Smooth muscle cell of the brain vasculature (primary cell): Measurements from ENCODE around the gene FURIN.
"Not testable (repeated sequence)": the region's sequence is repeated elsewhere in the genome, so short reads cannot be mapped to it uniquely, and the experiment has no call there.

Experiments used
- DNase-seq: peaks from one replicate; pipeline ENCODE4 v3.0.0-alpha.2; 2012; ENCODE audit warnings: low read depth, low spot score

Gene FURIN

DNA sequence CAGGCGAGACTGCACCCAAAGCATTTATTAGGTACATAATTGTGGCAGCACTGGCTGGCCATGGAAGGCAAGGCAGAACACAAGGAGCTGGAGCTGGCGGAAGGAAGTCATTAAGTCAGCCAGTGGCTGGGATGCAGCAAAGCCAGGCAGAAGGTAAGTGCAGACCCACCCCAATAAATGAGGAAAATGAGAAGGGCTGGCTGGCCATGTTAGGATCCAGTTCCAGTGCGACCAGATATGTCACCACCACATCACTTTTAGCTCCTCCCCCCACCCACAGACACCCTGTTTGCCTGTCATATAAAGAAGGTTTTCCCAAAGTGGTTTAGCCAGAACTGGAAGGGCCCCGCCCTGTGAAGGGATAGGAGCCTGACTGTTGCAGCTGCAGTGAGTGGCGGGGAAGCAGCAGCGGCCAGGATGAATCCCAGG, at the start of gene FURIN:
Gene FURIN, plus strand, starts transcription at position 328 of the 429 bp plus-strand sequence. CDS start 7,153 bp downstream, outside the sequence.
- DNase-seq = no peak

DNA sequence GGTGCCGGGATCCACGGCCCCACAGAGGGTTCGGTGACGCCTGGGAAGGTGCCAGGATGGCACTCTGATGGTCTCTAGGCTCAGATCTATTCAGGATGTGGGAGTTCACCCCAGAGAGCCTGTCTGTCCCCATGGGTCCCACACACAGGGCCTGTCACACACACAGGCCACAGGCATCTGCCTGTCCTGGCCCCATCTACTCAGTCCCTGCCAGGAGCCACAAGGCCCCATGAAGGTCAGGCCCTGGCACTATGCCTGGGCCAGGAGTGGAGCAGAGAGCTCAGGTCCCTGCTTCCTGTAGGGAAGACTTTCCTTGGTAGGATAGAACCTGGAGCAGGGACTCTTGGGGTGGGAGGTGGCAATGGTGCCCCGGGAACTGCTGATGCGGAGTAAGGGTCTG, 49.0 kb upstream of the FURIN start:
- DNase-seq = no peak

- DNase-seq = no peak
Observed at GRCh38 chr15:90819850-90820249, 48.5 kb upstream of the FURIN start.

DNA sequence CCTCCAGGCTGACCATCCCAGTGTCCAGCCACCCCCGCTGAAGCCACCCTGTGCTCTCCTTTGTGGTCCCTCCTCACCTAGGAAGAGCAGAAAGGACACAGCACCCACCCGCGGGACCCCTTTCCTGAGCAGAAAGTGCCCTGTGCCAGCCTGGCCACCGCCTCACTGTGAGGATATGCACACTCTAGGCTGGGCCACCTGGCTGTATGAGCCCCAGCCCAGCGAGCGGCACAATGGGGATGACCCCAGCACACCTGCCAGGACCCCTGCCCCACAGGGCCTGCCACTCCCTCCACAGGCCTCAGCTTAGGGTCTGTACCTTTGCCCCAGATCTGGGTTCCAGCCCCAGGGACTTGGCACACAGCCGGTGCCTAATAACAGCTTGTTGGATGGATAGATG, 47.9 kb upstream of the FURIN start:
- no peak for DNase-seq

DNA sequence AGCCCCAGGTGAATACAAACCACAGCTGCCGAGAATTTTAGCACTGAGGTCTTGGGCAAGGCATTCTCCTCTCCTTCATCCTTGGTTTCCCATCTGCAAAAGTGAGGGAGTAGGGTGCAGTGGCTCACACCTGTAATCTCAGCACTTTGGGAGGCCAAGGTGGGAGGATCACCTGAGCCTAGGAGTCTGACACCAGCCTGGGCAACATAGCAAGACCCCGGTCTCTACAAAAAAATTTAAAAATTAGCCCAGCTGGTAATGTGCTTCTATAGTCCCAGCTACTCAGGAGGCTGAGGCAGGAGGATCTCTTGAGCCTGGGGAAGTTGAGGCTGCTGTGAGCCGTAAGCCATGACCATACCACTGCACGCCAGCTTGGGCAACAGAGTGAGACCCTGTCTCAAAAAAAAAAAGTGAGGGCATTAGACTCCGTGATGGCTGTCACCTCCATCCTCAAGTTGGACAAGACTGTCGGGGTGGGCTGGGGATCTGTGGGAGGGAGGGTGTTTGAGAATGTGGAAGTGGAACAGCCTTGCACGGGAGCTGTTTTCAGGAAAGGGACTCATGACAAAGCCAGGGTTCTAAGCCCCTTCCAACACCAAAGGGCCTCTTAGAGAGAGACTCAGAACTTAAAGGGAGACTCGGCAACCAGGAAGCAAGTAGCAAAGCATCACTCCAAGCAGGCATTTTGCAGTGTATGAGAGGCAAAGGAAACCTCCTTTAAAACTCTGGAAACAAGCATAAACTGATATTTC, 46.0 kb upstream of the FURIN start:
- DNase-seq = no peak

DNA sequence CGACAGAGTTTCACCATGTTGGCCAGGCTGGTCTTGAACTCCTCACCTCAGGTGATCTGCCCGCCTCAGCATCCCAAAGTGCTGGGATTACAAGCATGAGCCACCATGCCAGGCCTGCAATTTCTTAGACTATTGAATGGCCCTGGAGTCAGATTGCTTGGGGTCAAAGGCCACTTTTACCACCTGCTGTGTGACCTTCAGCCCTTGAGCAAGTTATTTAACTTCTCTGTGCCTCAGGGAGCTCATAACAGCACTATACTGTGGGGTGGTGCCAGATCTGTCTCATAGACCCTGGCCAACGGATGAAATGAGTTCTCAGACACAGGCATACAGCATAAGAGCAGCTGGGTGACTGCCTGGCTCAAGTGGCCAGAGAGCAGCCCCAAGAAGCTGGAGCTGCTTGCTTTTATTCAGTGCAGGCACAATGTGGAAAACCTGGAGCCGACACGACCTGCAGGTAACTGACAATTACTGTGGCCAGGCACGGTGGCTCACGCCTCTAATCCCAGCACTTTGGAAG, 44.9 kb upstream of the FURIN start:
- DNase-seq = no peak

GRCh38 chr15:90825115-90825899, 43.1 kb upstream of the FURIN start:
- DNase-seq = not testable (repeated sequence)

- DNase-seq = not testable (repeated sequence)
Observed at GRCh38 chr15:90826206-90826885, 42.0 kb upstream of the FURIN start.

DNA sequence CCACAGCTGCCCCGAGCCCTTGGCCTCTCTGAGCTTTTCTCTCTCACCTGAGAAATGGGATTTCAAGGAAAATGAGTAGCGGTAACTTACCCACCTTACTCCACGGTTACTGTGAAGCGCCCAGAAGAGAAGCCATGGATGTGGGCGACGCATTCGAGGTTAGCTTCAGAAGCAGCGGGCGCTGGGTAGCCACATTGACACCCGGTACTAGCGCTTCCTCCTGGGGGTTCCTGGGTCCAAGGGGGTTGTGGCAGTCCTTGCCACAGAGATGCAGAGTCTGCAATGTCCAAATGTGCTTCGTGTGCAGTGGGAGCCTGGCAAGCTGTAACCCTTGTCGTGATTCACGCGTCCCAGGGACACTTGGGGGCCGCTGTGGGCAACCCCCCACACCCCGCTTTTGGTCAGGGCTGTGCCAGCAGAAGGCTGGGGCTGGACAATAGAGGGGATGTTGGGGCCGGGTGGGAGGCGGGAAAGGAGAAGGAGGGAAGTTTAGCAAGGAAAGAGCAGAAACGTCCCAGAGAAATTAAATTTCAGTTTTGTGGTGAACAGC, 41.4 kb upstream of the FURIN start:
- DNase-seq = no peak

DNA sequence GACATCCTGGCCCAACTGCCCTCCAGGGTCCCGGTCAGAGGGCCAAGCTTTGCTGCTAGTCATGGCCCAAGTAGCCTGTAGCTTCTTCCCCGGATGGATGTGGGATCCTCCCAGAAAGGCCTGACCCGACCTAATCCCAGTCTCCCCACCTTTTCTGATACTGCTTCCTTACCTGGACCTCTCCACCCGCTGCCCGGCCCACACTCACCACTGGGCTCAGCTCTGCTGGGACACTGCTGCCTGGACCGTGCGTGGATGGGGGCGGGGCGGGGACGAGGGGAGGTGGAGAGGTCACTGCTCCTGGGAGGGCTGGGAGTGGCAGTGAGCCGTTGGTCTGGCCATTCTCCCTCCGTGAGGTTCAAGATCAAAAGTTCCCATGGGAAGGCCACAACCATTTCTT, 40.3 kb upstream of the FURIN start:
- DNase-seq = no peak

DNA sequence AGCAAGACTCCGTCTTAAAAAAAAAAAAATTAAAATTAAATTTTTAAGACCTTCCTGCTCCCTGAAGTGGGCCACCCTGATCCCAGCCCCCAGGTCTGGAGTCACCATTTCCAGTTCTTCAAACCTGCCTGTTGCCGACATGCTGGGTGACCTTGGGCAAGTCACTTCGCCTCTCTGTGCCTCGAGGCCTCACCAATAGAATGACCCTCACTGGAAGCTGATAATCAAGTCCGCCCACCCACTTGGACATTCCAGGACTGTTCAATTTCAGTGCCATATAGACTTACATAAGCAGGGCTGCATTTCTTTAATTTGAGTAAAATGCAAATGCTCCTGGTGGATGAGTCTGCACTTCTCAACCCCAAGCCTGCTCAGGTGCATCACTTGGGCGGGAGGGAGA, 39.3 kb upstream of the FURIN start:
- no peak for DNase-seq

GRCh38 chr15:90829942-90830440, 38.4 kb upstream of the FURIN start:
- DNase-seq = no peak

GRCh38 chr15:90834626-90835025, 33.8 kb upstream of the FURIN start:
- no peak for DNase-seq

GRCh38 chr15:90836296-90836871, 32.0 kb upstream of the FURIN start:
- DNase-seq = no peak

GRCh38 chr15:90837094-90837493, 31.3 kb upstream of the FURIN start:
- no peak for DNase-seq

GRCh38 chr15:90838139-90838538, 30.2 kb upstream of the FURIN start:
- DNase-seq = no peak

DNA sequence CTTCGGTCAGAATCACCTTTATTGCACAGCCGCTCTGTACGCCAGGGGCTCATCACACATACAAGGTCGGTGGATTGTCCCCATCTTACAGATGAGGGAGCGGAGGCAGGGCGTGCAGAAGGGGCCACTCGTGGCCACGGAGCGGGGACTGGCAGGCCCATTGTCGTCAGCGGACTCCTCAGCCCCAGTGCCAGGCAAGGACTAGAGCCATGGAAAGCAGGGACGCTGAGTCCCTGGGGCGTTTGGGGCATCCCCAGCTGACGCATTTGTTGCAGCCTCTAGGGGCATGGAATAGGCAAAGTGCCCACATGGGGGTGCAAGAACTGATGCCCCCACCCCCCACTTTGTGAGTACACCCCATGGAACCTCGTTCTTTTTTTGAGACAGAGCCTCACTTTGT, 29.8 kb upstream of the FURIN start:
- DNase-seq = no peak

DNA sequence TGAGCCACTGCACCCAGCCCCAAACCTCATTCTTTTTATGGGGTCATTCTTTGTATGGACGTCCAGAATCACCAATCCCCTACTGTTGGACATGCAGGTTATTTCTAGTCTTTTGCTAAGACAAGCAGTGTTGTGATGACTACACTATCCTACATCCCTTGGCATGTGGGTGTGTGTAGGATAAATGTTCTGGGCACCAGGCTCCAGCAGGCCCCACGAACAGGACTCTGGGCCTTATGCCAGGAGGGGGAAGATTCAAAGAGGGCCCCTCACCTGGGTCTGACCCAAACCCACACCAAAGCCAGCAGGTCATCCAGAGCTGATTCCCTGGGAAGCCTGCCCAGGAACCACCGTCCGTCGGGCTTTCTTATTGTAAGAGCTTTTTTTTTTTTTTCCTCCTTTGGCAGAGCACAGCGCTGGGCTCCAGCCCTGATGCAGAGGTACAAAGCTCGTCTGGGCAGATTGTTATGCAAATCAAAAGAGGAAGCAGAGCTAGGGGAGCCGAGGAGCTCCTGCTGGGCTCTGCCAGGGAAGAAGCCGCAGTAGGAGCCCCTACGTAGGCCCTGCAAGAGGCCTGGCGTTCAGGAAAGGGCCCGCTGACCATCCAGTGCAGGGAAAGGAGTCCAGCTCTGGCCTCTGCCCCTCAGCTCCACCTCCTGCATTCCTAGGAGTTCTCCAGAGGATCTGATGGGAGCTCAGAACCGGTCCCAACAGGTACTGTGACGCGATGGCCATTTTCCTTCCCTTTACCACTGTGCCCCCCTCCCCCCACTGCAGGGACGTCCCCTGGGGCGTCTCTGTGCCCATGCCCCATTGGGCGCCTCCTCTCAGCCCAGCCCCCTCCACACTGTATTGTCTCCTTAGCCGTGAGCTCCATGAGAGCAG, 29.0 kb upstream of the FURIN start:
- DNase-seq = no peak

DNA sequence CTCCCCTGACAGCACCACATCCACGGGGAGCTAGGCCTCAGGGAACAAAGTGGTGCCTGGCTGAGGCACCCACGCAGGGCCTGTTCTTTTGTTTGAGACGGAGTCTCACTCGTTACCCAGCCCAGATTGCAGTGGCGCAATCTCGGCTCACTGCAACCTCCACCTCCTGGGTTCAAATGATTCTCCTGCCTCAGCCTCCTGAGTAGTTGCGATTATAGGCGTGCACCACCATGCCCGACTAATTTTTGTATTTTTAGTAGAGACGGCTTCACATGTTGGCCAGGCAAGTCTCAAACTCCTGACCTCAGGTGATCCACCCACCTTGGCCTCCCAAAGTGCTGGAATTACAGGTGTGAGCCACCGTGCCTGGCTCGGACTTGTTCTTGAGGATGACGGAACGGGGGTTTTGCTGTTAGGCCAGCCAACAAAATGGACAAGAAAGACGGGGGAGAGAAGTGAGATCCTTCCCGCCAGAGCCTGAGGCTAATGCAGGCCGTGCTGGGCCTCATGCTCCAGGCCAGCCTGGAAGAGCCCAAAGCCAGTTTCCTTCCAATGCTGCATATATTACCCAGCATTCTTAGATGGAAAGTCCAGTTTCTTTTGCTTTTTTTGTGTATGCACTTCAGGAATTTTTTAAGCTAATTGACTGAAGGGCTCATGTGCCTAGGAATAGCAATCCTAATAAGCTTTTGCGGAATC, 28.1 kb upstream of the FURIN start:
- DNase-seq = no peak

- no peak for DNase-seq
Observed at GRCh38 chr15:90840954-90841353, 27.4 kb upstream of the FURIN start.
